ENCODE results near the gene PDGFRB. TPM values are rescaled to one million over a fixed set of nuclear protein-coding genes. Genes with fewer than 3 reads are reported as not detected.

The PDGFRB gene
- polyA plus RNA-seq, 3 donors = 0.04 to 0.99 (median 0.20) TPM

GRCh38 chr5:150149618-150150017 lies 6.0 kb downstream of the PDGFRB start:
- TF ChIP-seq CTCF (IDR thresholded peaks at IDR 0.05) = no peak
- intact Hi-C loops (cut with micrococcal nuclease) = no loop called here
- H3K79me2 ChIP-seq (ENCODE audit: insufficient read depth, low read length) = no peaks in the 10 kb centered on the region
- no peak overlapping the region for H3K4me2 ChIP-seq (replicated peaks; ENCODE audit: extremely low read depth, low read length, poor library complexity, severe bottlenecking)
- H3K9ac ChIP-seq (ENCODE audit: insufficient read depth, low read length, poor library complexity, severe bottlenecking) = no peak overlapping the region
- H3K9me3 ChIP-seq (replicated peaks in 1 of 2; ENCODE audit: control insufficient read depth in 1 of 2, insufficient read depth in 1 of 2, low read length in 2 of 2) = no peaks in the 10 kb centered on the region
- no peak overlapping the region for H3K4me3 ChIP-seq (replicated peaks in 1 of 3; ENCODE audit: low read depth in 2 of 3, low read length in 3 of 3)
- H3K27me3 ChIP-seq (ENCODE audit: control insufficient read depth in 2 of 2, insufficient read depth in 2 of 2, low read length in 2 of 2) = no peaks in the 10 kb centered on the region
- H3K4me3 Mint-ChIP-seq = no peak overlapping the region
- peaks cover 0 to under 1% (median 0%) of the 10 kb centered on the region in 7 donors for H3K9me3 Mint-ChIP-seq
- peaks cover 14 to 16% of the 10 kb centered on the region in 2 donors for H3K4me1 ChIP-seq (ENCODE audit: control insufficient read depth in 1 of 2, insufficient read depth in 2 of 2, low read length in 2 of 2)
- DNase-seq = no peak
- peaks cover 13% of the 10 kb centered on the region for H3K4me1 Mint-ChIP-seq
- H3K27me3 Mint-ChIP-seq (ENCODE audit: low read depth in 3 of 3) = peaks cover 2 to 9% (median 5%) of the 10 kb centered on the region in 3 donors
- H4K20me1 ChIP-seq (ENCODE audit: insufficient read depth, low read length) = no peaks in the 10 kb centered on the region
- H3K36me3 Mint-ChIP-seq = no peaks in the 10 kb centered on the region
- H2AFZ ChIP-seq (ENCODE audit: insufficient read depth, low read depth, low read length, poor library complexity, severe bottlenecking) = no peak overlapping the region
- no peak overlapping the region for H3K27ac ChIP-seq (ENCODE audit: low read depth in 1 of 2, low read length in 2 of 2)
- H3K27ac Mint-ChIP-seq = no peak overlapping the region
- H3K36me3 ChIP-seq (replicated peaks in 1 of 2; ENCODE audit: control insufficient read depth in 1 of 2, insufficient read depth in 2 of 2, low read length in 2 of 2) = no peaks in the 10 kb centered on the region

- H3K4me3 Mint-ChIP-seq = no peak overlapping the region
- no peak overlapping the region for H2AFZ ChIP-seq (ENCODE audit: insufficient read depth, low read depth, low read length, poor library complexity, severe bottlenecking)
- H3K27me3 Mint-ChIP-seq (ENCODE audit: low read depth in 3 of 3) = peaks cover 1 to 9% (median 2%) of the 10 kb centered on the region in 3 donors
- H3K27ac ChIP-seq (ENCODE audit: low read depth in 1 of 2, low read length in 2 of 2) = no peak overlapping the region
- H3K9me3 ChIP-seq (replicated peaks in 1 of 2; ENCODE audit: control insufficient read depth in 1 of 2, insufficient read depth in 1 of 2, low read length in 2 of 2) = no peaks in the 10 kb centered on the region
- H3K4me1 ChIP-seq (ENCODE audit: control insufficient read depth in 1 of 2, insufficient read depth in 2 of 2, low read length in 2 of 2) = peaks cover 27 to 29% of the 10 kb centered on the region in 2 donors
- no peaks in the 10 kb centered on the region for H3K36me3 ChIP-seq (replicated peaks in 1 of 2; ENCODE audit: control insufficient read depth in 1 of 2, insufficient read depth in 2 of 2, low read length in 2 of 2)
- H3K4me2 ChIP-seq (replicated peaks; ENCODE audit: extremely low read depth, low read length, poor library complexity, severe bottlenecking) = no peak overlapping the region
- no peaks in the 10 kb centered on the region for H3K79me2 ChIP-seq (ENCODE audit: insufficient read depth, low read length)
- 96% methylated on average over 7 of the region's 11 CpGs for WGBS (ENCODE audit: insufficient coverage)
- H3K36me3 Mint-ChIP-seq = peaks cover 0 to 2% of the 10 kb centered on the region in 2 donors
- H3K27me3 ChIP-seq (ENCODE audit: control insufficient read depth in 2 of 2, insufficient read depth in 2 of 2, low read length in 2 of 2) = no peaks in the 10 kb centered on the region
- H3K27ac Mint-ChIP-seq = no peak overlapping the region
- peaks cover 24% of the 10 kb centered on the region for H3K4me1 Mint-ChIP-seq
- intact Hi-C loops (cut with micrococcal nuclease) = no loop called here
- no peak for TF ChIP-seq CTCF (IDR thresholded peaks at IDR 0.05)
- H3K9ac ChIP-seq (ENCODE audit: insufficient read depth, low read length, poor library complexity, severe bottlenecking) = no peak overlapping the region
- H4K20me1 ChIP-seq (ENCODE audit: insufficient read depth, low read length) = no peaks in the 10 kb centered on the region
- H3K9me3 Mint-ChIP-seq = no peaks in the 10 kb centered on the region
- no peak for DNase-seq
- no peak overlapping the region for H3K4me3 ChIP-seq (replicated peaks in 1 of 3; ENCODE audit: low read depth in 2 of 3, low read length in 3 of 3)
These were observed 7.3 kb downstream of the PDGFRB start for GRCh38 chr5:150148117-150148927.
